Measurements from ENCODE around the gene SEMA3B.

Gene SEMA3B

GRCh38 chr3:50266836-50267235 lies 2.1 kb upstream of the SEMA3B start:
- in situ Hi-C loops (cut with MboI; ENCODE audit: low sequenced_read_pairs, unreplicated experiment): no loop called here
- no peak for DNase-seq (ENCODE audit: low spot score)
- no peak for TF ChIP-seq CTCF (IDR thresholded peaks at IDR 0.05; ENCODE audit: borderline replicate concordance, control extremely low read depth, extremely low read depth, insufficient read depth, missing control alignments)

GRCh38 chr3:50267280-50267913 lies 1.6 kb upstream of the SEMA3B start:
- no peak for DNase-seq (ENCODE audit: low spot score)
- in situ Hi-C loops (cut with MboI; ENCODE audit: low sequenced_read_pairs, unreplicated experiment): no loop called here

GRCh38 chr3:50268276-50268675 lies 671 bp upstream of the SEMA3B start:
- no peak for DNase-seq (ENCODE audit: low spot score)
- TF ChIP-seq CTCF (IDR thresholded peaks at IDR 0.05; ENCODE audit: borderline replicate concordance, control extremely low read depth, extremely low read depth, insufficient read depth, missing control alignments): no peak
- in situ Hi-C loops (cut with MboI; ENCODE audit: low sequenced_read_pairs, unreplicated experiment): no loop called here

More at GRCh38 chr3:50267280-50267913, 1.6 kb upstream of the SEMA3B start:
- TF ChIP-seq CTCF (IDR thresholded peaks at IDR 0.05; ENCODE audit: borderline replicate concordance, control extremely low read depth, extremely low read depth, insufficient read depth, missing control alignments): no peak

- TF ChIP-seq CTCF (IDR thresholded peaks at IDR 0.05; ENCODE audit: borderline replicate concordance, control extremely low read depth, extremely low read depth, insufficient read depth, missing control alignments): no peak
- DNase-seq (ENCODE audit: low spot score): no peak
- in situ Hi-C loops (cut with MboI; ENCODE audit: low sequenced_read_pairs, unreplicated experiment): no loop called here
These were observed 513 bp downstream of the SEMA3B start for GRCh38 chr3:50269460-50269859.

- TF ChIP-seq CTCF (IDR thresholded peaks at IDR 0.05; ENCODE audit: borderline replicate concordance, control extremely low read depth, extremely low read depth, insufficient read depth, missing control alignments): no peak
- in situ Hi-C loops (cut with MboI; ENCODE audit: low sequenced_read_pairs, unreplicated experiment): loop anchor here (5.0 kb wide), 1 partner anchor 78 kb away; the partner anchor contains the start of gene GNAT1
- DNase-seq (ENCODE audit: low spot score): no peak
These were observed 1.0 kb downstream of the SEMA3B start for GRCh38 chr3:50269977-50270413.

GRCh38 chr3:50270422-50271224 lies 1.7 kb downstream of the SEMA3B start:
- in situ Hi-C loops (cut with MboI; ENCODE audit: low sequenced_read_pairs, unreplicated experiment): loop anchor here (5.0 kb wide), 1 partner anchor 78 kb away; the partner anchor contains the start of gene GNAT1
- DNase-seq (ENCODE audit: low spot score): no peak
- TF ChIP-seq CTCF (IDR thresholded peaks at IDR 0.05; ENCODE audit: borderline replicate concordance, control extremely low read depth, extremely low read depth, insufficient read depth, missing control alignments): no peak
